ENCODE measurements around the gene LINC01488.

DNA sequence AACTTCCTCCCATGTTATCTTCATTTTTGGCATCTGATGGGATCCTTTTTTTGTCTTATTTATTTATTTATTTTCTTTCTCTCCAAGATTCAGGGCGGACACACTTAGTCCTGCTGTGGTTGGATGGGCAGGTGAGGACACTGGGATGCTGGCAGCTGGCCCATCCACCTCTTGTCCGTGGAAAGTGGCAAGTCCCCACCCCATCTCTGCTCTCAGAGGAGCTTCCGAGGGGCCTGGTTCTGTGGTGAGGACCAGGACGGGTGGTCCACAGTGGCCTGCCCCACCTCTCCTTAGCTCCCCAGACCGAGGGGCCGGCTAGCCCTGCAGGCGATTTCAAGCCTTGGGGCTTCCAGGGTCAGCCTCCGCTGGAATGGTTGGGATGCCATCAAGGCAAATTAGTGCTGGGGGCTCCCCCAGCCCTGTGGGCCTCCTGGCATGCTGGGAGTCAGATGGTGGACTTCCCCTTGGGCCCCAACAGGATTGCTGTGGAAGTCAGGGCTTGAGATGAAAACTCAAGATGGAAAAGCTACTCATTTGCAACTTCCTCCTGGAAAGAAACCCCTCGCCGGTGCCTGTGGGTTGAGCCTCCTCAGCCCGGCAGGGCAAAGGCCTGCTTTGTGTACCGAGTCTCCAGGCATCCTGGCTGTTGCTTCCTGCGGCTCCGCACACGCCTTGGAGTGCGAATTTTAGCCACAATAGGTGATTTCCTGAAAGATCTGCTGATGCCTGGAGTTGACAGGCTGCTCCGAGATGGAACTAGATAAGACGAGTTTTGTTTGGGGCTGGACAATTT is 31.2 kb upstream of the LINC01488 start:
- TF ChIP-seq EZH2 (IDR thresholded peaks at IDR 0.05; ENCODE audit: insufficient read depth, poor library complexity, severe bottlenecking) = no peak
- no peak for TF ChIP-seq EZH2phosphoT487 (IDR thresholded peaks at IDR 0.05; ENCODE audit: insufficient read depth, low read depth)

All from GM23248 (cell line).